Liver (tissue), 9 donors: ENCODE measurements around the gene ROPN1B. TPM values are rescaled to one million over a fixed set of nuclear protein-coding genes. Genes with fewer than 3 reads are reported as not detected.

Source experiments
- DNase-seq: peaks from one replicate; pipeline ENCODE4 v3.0.0-alpha.2; 2017; ENCODE audit warnings: low spot score
- H3K27ac ChIP-seq, 2 donors: one replicate each; pipeline ENCODE4 v1.7.0; 2013; ENCODE audit warnings: inconsistent platforms in 2 of 2, low read length in 2 of 2, control low read depth in 1 of 2, low read depth in 1 of 2, mild to moderate bottlenecking in 1 of 2
- H3K27me3 ChIP-seq, 4 donors: one replicate each; pipeline versions ENCODE4 v1.6.1 to v1.7.0; 2013; ENCODE audit warnings: low read length in 3 of 4, inconsistent platforms in 1 of 4, mild to moderate bottlenecking in 1 of 4, moderate library complexity in 1 of 4; ENCODE audit not compliant: control insufficient read depth in 4 of 4, insufficient read depth in 4 of 4
- H3K36me3 ChIP-seq, 4 donors: one replicate each; pipeline versions ENCODE4 v1.6.1 to v1.7.0; 2013; ENCODE audit warnings: low read length in 3 of 4, mild to moderate bottlenecking in 3 of 4, low read depth in 1 of 4, moderate library complexity in 1 of 4; ENCODE audit not compliant: control insufficient read depth in 4 of 4, insufficient read depth in 3 of 4
- H3K4me1 ChIP-seq, 4 donors: one replicate each; pipeline versions ENCODE4 v1.6.1 to v1.7.0; 2013; ENCODE audit warnings: low read length in 3 of 4, mild to moderate bottlenecking in 3 of 4, moderate library complexity in 1 of 4; ENCODE audit not compliant: control insufficient read depth in 4 of 4, insufficient read depth in 4 of 4
- H3K4me3 ChIP-seq, 3 donors: one replicate each; pipeline versions ENCODE4 v1.6.1 to v1.7.0; 2013; ENCODE audit warnings: low read length in 3 of 3, control low read depth in 1 of 3, low read depth in 1 of 3, mild to moderate bottlenecking in 1 of 3
- H3K9ac ChIP-seq, 2 donors: one replicate each; pipeline ENCODE4 v1.7.0; 2013; ENCODE audit warnings: low read length in 2 of 2, mild to moderate bottlenecking in 2 of 2, moderate library complexity in 2 of 2, control low read depth in 1 of 2, low read depth in 1 of 2
- H3K9me3 ChIP-seq, 4 donors: one replicate each; pipeline versions ENCODE4 v1.6.1 to v1.7.0; 2013; ENCODE audit warnings: low read length in 3 of 4; ENCODE audit not compliant: control insufficient read depth in 4 of 4
- ATF3 ChIP-seq: IDR thresholded peaks from 2 replicates; pipeline ENCODE4 v1.6.1; 2016; ENCODE audit warnings: antibody characterized with exemption
- CTCF ChIP-seq: fragments of 150-350 bp; IDR thresholded peaks from 2 replicates; pipeline ENCODE4 v1.5.1; 2017; ENCODE audit warnings: improper control_type of control experiment, low read depth, low read length; ENCODE audit not compliant: missing input control
- EGR1 ChIP-seq, 2 donors: IDR thresholded peaks; 2 replicates each; pipeline ENCODE4 v1.6.1; 2016 to 2018; ENCODE audit warnings: antibody characterized with exemption in 2 of 2, low read depth in 2 of 2
- FOXA1 ChIP-seq: IDR thresholded peaks from 2 replicates; pipeline ENCODE4 v1.6.1; 2016; ENCODE audit warnings: antibody characterized with exemption
- FOXA2 ChIP-seq: IDR thresholded peaks from 2 replicates; pipeline ENCODE4 v1.6.1; 2016; ENCODE audit warnings: antibody characterized with exemption
- GABPA ChIP-seq, 2 donors: IDR thresholded peaks in 1 of 2; conservative IDR thresholded peaks in 1 of 2; 2 replicates each; pipeline ENCODE4 v1.6.1; 2016; ENCODE audit warnings: antibody characterized with exemption in 2 of 2, mild to moderate bottlenecking in 1 of 2, moderate library complexity in 1 of 2
- HNF4A ChIP-seq, 2 donors: conservative IDR thresholded peaks; 2 replicates each; pipeline ENCODE4 v1.6.1; 2016; ENCODE audit warnings: antibody characterized with exemption in 2 of 2, mild to moderate bottlenecking in 2 of 2
- HNF4G ChIP-seq: IDR thresholded peaks from 2 replicates; pipeline ENCODE4 v1.6.1; 2016; ENCODE audit warnings: antibody characterized with exemption
- JUND ChIP-seq, 2 donors: IDR thresholded peaks; 2 replicates each; pipeline ENCODE4 v1.6.1; 2016; ENCODE audit warnings: antibody characterized with exemption in 2 of 2
- MAX ChIP-seq: IDR thresholded peaks from 2 replicates; pipeline ENCODE4 v1.6.1; 2016; ENCODE audit warnings: antibody characterized with exemption
- NR2F2 ChIP-seq: IDR thresholded peaks from 2 replicates; pipeline ENCODE4 v1.6.1; 2016; ENCODE audit warnings: antibody characterized with exemption
- RAD21 ChIP-seq, 2 donors: IDR thresholded peaks; 2 replicates each; pipeline ENCODE4 v1.6.1; 2016; ENCODE audit warnings: antibody characterized with exemption in 2 of 2, mild to moderate bottlenecking in 2 of 2
- REST ChIP-seq: IDR thresholded peaks from 2 replicates; pipeline ENCODE4 v1.6.1; 2016; ENCODE audit warnings: antibody characterized with exemption, mild to moderate bottlenecking
- RXRA ChIP-seq, 2 donors: IDR thresholded peaks; 2 replicates each; pipeline ENCODE4 v1.6.1; 2017 to 2018; ENCODE audit warnings: antibody characterized with exemption in 2 of 2, mild to moderate bottlenecking in 1 of 2
- SP1 ChIP-seq: IDR thresholded peaks from 2 replicates; pipeline ENCODE4 v1.6.1; 2018; ENCODE audit warnings: antibody characterized with exemption, mild to moderate bottlenecking
- TAF1 ChIP-seq: conservative IDR thresholded peaks from 2 replicates; pipeline ENCODE4 v1.6.1; 2016; ENCODE audit warnings: antibody characterized with exemption, mild to moderate bottlenecking
- YY1 ChIP-seq: IDR thresholded peaks from 2 replicates; pipeline ENCODE4 v1.6.1; 2016; ENCODE audit warnings: antibody characterized with exemption, mild to moderate bottlenecking
- ZBTB33 ChIP-seq: IDR thresholded peaks from 2 replicates; pipeline ENCODE4 v1.6.1; 2016; ENCODE audit warnings: antibody characterized with exemption
- WGBS: extraction: QIAGEN DNeasy Blood & Tissue Kit; methylation state at CpG from one replicate; pipeline ENCODE4 v1.1.7; 2013; 5-methylcytosine and 5-hydroxymethylcytosine counted together
- polyA plus RNA-seq, 2 donors: library from polyadenylated mRNA; stranded (reverse) in 1 of 2; unstranded in 1 of 2; fragments of 200-250 nt in 1 of 2; fragments of >200 nt in 1 of 2; fragmentation: Nextera tagmentation in 1 of 2; extraction: Ambion mirVana in 1 of 2; gene quantifications; one replicate each; pipeline versions ENCODE4 v1.2.1 to v1.2.3, GENCODE V29; 2013 to 2015
- total RNA-seq, 2 donors: library from RNA; depleted of rRNA; stranded (reverse); fragments of >200 nt; gene quantifications; one replicate each; pipeline ENCODE4 v1.2.3, GENCODE V29; 2014
- donor health status: healthy.
- donor health status: healthy.
- donor health status: healthy.
- donor health status: healthy.
- donor health status: healthy.

ROPN1B gene
- total and polyA plus RNA-seq, 4 donors, result 0.69 to 0.84 (median 0.72) TPM; not detected in 1

- peak; percentile 22 for DNase-seq
- Histone ChIP-seq H3K4me1 (no peaks in the 10 kb centered on the region), H3K27me3 (no peaks in the 10 kb centered on the region), H3K27ac (no peak overlapping the region), H3K9ac (no peak overlapping the region), H3K9me3 (peaks cover 0 to 7% (median 0%) of the 10 kb centered on the region in 4 donors), H3K36me3 (no peaks in the 10 kb centered on the region), H3K4me3 (no peak overlapping the region)
- TF ChIP-seq SP1, result no peak
- TF ChIP-seq RAD21 (IDR thresholded peaks at IDR 0.05), result no peak
- no peak for TF ChIP-seq JUND (IDR thresholded peaks at IDR 0.05)
- no peak for TF ChIP-seq GABPA (IDR thresholded peaks at IDR 0.05 in 1 of 2, conservative IDR thresholded peaks at IDR 0.05 in 1 of 2)
- no peak for TF ChIP-seq FOXA1
- TF ChIP-seq NR2F2, result no peak
- TF ChIP-seq EGR1 (IDR thresholded peaks at IDR 0.05; ENCODE audit: low read depth in 2 of 2), result no peak
- no peak for TF ChIP-seq YY1
- no peak for TF ChIP-seq RXRA (IDR thresholded peaks at IDR 0.05)
- no peak for TF ChIP-seq TAF1
- TF ChIP-seq CTCF, result no peak
- no peak for TF ChIP-seq FOXA2
- no peak for TF ChIP-seq HNF4A (conservative IDR thresholded peaks at IDR 0.05)
- no peak for TF ChIP-seq MAX
- TF ChIP-seq ZBTB33, result no peak
- 96% methylated on average over 4 of the region's 4 CpGs for WGBS
Observed at GRCh38 chr3:126025862-126026261, 56.9 kb downstream of the ROPN1B start.

- 92% methylated on average over 11 of the region's 11 CpGs for WGBS
- no peak overlapping the region for H3K9ac ChIP-seq
- no peak overlapping the region for H3K27ac ChIP-seq
- no peak for TF ChIP-seq RXRA (IDR thresholded peaks at IDR 0.05)
- TF ChIP-seq REST, result no peak
- no peak for TF ChIP-seq YY1
- TF ChIP-seq GABPA (IDR thresholded peaks at IDR 0.05 in 1 of 2, conservative IDR thresholded peaks at IDR 0.05 in 1 of 2), result no peak
- no peak for TF ChIP-seq ATF3
- TF ChIP-seq MAX, result no peak
- no peak for TF ChIP-seq NR2F2
- TF ChIP-seq ZBTB33, result no peak
- no peak for TF ChIP-seq CTCF
- no peak for TF ChIP-seq TAF1
- no peak for TF ChIP-seq FOXA1
- no peak for TF ChIP-seq HNF4G
- no peak for TF ChIP-seq SP1
- TF ChIP-seq HNF4A (conservative IDR thresholded peaks at IDR 0.05), result no peak
- no peak for TF ChIP-seq RAD21 (IDR thresholded peaks at IDR 0.05)
- no peak for TF ChIP-seq FOXA2
- no peaks in the 10 kb centered on the region for H3K4me1 ChIP-seq
- H3K36me3 ChIP-seq, result no peaks in the 10 kb centered on the region
- DNase-seq, result peak; percentile 27
- H3K4me3 ChIP-seq, result no peak overlapping the region
- peaks cover 0 to 7% (median 0%) of the 10 kb centered on the region in 4 donors for H3K9me3 ChIP-seq
- no peaks in the 10 kb centered on the region for H3K27me3 ChIP-seq
Observed at GRCh38 chr3:126026277-126026751, 57.3 kb downstream of the ROPN1B start.
